Right renal pelvis (tissue), 4 donors: Measurements from ENCODE around the gene SLAIN2. TPM values are rescaled to one million over a fixed set of nuclear protein-coding genes. Genes with fewer than 3 reads are reported as not detected.

Source experiments
- DNase-seq, 4 donors: peaks; one replicate each; pipeline ENCODE4 v3.0.0-alpha.2; 2013; ENCODE audit warnings: low read depth in 4 of 4, low spot score in 3 of 4, missing footprints in 1 of 4
- polyA plus RNA-seq, 4 donors: library from polyadenylated mRNA; unstranded; fragments of 120-200 nt; gene quantifications; one replicate each; pipeline ENCODE4 v1.2.1, GENCODE V29; 2013; ENCODE audit not compliant: insufficient read length in 4 of 4

Gene SLAIN2
- polyA plus RNA-seq, 4 donors: 57.4 to 74.9 (median 72.8) TPM

DNA sequence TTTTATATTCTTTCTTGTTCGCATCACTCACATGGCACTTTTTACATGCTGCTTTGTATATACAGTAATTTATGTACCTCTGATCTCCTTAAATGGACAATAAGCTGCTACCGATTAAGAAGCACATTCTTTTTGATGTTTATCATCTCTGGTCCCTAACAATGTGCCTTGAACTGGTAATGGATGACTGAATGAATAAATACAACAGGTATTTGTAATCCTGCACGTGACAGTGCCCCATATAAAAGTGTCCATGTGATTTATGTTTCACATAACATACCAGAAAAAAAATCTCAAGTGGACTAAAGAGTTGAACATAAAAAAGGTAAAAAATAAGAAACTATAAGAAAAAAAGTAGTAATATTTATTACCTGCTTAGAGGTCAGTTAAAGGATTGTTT is 7.7 kb upstream of the SLAIN2 start:
- DNase-seq: no peak

DNA sequence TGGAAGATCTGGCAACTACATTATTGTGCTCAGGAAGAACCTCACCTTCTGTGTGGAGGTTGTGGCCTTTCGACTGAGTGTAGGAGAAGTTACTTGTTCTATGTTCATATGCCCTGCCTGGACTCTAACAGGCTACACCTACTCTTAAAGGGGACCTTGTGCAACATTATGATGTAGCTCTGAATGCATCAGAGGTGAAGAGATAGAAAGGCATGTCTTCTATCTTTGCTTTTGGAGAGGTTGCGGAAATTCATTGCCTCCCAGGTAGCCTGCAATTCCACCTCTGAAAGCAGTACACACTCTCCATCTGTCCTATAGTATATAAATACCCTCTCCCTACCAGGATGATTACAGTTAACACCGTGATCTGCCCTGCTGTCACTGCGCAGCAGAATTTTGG is 7.1 kb upstream of the SLAIN2 start:
- no peak for DNase-seq

DNA sequence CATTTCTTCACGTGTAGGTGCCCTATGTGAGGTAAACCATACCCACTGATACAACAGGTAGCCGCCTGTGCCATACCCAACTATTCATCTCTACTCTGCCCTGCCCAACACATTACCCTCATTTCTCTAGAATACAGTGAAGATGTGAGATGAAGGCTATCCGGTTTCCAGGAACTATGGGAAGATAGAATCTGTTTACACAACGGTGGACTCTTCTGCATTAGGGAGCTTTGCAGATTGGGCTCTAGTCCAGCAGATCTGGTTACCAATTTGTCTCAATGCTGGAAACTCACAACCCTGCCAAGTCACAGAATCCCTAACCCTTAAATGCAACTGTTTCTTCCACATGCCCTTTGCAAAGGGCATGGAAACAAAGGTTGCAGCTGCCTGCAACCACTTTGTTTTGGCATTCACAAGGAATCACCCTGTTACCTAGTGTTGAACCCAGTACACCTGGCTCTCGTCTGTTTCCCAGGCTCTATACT is 6.4 kb upstream of the SLAIN2 start:
- DNase-seq: no peak

DNA sequence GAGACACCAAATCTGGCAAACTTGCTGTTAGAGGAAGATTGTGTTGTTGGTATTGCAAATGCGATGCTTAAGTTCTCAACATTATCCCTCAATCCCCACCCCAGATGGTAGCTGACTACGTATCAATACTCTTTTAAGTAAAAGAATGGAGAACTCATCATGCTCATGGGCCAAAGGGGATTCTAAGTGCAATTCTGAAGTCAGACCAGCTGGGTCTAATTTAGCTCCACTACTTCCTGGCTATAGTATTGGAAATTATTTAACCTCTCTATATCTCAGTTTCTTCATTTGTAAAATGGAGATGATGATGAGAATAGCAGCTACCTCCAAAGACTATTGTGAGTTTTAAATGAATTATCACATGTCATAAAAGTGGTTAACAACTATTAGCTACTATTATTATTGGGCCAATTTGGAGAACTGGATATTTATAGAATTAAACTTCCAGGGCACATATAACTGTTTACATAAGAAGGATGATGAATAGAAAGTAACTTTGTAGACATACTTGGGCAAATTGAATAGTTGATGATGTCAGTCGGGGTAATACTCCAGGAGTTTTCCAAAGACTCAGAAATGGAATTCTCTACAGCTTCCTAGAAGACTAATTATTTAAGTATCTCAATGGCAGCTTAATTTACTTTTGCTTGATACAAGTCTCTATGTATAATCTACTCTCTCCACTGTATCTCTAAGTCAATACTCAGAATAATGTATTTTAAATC is 5.0 kb upstream of the SLAIN2 start:
- DNase-seq: no peak

DNA sequence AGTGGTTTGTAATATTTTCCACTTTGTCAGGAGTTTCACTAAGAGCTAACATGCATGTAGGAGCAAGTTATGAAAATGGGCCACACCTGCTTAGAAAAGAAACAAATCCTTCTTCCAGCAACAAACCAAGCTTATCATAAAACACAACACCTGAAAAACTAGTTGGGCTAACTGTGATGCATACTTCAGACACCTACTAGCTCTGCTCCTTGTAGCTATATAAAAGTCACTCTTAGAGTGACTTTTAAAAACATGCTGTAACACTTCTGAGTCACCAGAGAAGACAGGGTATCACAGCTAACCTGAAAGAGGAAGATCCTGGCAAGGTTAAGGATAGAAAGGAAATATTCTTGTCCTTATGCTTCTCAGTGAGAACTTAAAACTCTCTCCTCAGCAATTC is 3.6 kb upstream of the SLAIN2 start:
- no peak for DNase-seq

DNA sequence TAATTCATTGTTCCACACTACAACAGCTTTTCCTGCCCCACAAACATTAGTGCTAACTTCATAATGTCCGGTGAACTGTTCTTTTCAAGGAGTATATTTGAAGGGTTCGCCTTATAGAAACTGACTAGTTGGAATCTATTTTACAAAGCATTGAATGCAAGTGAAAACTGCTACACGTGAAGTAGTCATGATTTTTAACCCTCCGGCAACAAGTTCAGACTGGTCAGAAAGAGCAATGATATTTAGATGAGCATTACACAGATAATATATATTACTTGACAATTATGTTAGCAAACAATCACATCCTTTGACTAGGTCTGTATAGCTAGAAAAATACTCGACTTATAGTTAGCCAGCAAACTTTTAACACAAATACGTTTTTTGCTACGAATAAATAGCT is 1.7 kb upstream of the SLAIN2 start:
- DNase-seq: no peak

DNA sequence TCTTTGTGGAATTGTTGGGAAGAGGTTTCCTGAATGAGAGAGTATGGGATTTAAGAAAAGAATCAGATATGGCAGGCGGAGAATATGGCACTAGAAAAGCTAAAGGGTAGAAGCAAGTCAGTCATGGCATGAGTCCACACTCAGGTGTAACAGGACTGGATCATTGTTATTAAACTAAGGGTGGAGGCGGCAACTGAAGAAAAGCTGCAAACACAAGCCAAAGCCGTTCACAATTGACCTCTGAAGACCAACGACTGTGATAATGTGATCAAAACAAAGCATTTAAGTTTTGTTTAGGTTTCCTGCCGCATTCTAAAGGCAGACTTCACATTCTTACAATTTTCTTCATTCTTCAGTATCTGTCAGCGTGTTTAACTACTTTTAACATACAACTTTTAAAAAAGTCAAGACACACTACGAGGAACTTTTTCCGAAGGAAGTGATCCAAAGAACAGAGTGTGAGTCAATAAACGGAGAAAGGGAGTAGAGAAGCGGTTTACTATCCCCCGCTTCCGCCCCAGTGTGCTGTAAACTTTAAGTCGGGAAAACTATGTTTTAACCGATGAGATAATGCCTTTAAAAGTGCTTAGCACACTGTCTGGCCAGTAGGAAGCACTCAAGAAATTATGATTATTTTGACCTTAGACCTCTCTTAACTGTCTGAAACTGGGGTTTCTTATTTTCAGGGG is 909 bp upstream of the SLAIN2 start:
- DNase-seq: peak in 3 of 4 donors; percentile 33 to 36 (median 34)

DNA sequence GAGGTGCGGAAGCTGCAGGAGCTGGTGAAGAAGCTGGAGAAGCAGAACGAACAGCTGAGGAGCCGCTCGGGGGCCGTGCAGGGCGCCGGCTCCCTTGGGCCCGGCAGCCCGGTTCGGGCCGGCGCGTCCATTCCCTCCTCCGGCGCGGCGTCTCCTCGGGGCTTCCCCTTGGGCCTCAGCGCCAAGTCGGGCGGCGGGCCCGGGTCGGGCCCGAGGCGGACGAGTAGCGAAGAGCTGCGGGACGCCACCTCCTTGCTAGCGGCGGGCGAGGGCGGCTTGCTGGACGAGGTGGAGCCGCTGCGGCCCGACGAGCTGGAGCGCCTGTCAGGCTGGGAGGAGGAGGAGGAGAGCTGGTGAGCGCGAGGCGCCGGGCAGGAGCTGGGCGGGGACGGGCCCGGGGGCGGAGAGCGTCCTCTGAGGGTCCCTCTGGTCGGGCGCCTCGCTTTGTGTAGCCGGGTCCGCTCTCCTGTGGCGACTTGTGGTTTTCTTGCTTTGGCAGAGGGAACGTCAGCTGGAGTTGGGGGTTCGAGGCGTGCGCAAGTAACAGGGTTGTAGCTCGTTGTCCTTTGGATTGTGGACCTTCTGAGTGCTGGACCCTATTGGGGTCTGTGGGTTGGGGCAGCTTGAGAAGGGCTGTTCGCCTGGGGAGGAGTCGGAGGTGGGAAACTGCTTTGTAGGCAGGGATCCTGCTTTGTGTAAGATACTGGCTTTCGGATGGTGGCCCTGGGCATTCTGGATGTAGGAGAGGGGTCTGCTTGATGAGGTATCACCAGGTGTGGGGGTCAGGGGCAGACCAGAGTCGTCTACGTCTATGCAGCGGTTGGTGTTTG is 662 bp downstream of the SLAIN2 start:
- peak; percentile 22 to 55 (median 36) for DNase-seq

DNA sequence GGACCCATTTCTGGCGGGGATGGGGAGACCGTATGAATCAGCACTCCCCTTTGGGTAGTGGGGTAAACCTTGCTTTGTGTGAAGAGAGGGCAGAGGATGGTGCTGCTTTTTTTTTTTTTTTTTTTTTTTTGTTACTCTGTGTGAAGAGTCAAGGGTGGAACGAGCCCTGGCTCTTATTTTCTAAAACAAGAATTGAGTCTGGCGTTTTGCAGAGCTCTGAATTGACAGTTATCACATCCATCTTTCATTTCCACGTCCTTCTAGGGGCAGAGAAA is 1.2 kb downstream of the SLAIN2 start:
- DNase-seq: no peak

DNA sequence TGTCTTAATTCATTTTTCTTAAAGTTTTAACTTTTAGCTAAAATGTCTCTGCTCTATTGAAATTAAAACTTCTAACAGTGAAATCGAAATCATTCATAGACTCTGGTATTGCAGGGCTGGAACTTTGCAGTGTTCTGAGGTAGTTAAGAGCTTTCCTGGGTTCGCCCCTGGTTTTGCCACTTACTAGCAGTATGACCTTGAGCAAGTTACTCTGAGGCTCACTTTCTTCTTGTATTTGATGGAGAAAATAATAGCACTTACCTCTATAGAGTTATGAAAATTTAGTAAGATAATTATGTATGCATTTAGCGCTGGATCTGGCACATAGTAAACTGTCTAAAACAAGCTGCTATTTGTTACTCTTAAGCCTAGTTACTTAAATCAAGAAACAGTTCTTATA is 1.7 kb downstream of the SLAIN2 start:
- no peak for DNase-seq

DNA sequence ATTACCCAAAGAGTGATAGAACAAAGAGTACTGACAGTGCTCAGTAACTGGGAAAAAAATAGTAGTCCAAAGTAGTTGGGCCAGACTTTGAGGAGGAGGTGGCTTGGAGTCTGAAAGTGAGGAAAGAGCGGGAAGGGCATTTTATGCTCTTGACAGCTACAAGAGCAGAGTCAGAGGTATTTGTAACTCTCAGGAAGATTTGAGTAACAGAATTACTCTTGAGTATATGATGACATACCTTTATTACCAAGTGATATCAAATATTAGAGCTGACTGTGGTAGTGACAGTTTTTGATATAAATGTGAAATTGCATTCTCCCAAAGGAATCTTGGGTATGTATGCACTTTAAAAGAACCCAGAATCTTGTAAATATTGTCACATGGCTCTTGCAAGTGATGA is 2.2 kb downstream of the SLAIN2 start:
- no peak for DNase-seq

DNA sequence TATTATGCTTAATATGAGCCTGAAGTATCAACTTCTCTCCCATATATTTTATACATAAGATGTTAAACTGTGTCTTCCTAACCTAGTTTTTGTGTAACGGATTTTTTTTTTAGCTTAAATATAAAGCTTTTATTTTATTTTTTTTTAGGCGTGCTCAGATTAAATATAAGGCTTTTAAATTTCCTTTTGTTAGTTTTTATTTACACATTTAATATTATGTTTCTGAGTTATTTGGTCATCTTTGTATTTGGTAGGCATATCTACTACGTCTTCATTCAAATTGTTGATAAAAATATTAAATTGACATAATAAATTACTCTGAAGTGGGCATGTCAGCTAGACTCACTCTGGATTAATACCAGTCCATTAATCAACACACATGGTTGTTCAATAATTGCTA is 4.2 kb downstream of the SLAIN2 start:
- no peak for DNase-seq

DNA sequence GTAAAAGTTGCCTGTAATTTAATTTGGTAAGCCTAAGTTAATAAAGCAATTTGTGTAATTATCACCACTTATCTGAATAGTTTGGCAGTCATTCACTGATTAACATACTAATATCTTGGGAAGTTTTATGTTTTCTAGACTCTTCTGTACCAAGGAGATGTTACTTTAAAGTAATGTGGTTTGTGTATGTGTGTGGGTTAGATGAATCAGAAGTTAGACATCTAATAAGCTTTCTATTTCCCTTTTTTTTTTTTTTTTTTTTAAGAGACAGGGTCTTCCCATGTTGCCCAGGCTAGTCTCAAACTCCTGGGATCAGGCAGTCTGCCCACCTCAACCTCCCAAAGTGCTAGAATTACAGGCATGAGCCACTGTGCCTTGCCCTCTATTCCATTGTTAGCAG is 5.3 kb downstream of the SLAIN2 start:
- no peak for DNase-seq

DNA sequence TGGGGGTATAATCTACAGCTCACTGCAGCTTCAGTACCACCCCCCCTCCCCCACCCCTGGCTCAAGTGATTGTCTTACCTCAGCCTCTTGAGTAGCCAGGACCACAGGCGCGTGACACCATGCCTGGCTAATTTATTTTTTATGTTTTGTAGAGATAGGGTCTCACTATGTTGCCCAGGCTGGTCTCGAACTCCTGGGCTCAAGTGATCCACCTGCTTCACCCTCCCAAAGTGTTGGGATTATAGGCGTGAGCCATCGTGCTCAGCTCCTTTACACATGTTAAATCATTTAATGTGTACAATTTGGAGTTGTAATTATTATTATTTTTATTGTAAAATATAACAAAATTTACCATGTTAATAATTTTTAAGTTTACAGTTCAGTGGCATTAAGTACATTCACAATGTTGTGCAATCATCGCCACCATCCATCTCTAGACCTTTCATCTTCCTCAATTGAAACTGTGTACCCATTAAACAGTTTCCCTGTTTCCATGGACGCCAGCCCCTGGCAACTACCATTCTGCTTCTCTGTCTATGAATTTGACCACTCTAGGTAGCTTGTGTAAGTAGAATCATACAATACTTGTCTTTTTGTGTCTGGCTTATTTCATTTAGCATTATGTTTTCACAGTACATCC is 6.1 kb downstream of the SLAIN2 start:
- DNase-seq: no peak

DNA sequence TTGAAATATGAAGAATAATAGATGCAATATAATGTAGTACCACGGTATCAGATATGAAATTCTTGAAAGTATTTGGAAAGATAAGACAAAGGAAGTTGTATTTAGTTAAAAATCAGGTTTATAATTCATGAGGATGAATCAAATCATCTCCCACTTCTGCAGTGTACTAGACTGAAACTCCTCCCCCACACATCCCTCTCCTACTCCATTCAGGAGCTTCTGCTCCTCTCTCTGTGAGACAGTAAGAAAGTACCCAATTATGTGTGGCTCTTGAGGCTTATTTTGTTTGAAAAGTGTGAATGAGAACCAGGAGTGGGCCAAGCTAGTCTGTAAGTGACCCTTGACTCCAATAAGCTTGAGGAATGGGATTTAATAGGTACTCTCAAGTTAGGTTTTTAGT is 9.5 kb downstream of the SLAIN2 start:
- no peak for DNase-seq

DNA sequence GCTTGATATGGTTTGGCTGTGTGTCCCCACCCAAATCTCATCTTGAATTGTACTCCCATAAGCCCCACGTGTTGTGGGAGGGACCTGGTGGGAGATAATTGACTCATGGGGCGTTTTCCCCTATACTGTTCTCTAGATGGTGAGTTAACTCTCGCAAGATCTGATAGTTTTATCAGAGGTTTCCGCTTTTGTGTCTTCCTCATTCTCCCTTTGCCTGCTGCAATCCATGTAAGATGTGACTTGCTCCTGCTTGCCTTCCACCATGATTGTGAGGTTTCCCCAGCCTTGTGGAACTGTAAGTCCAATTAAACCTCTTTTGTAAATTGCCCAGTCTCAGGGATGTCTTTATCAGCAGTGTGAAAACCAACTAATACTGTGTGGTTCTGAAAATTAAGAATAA is 11.5 kb downstream of the SLAIN2 start:
- DNase-seq: no peak

DNA sequence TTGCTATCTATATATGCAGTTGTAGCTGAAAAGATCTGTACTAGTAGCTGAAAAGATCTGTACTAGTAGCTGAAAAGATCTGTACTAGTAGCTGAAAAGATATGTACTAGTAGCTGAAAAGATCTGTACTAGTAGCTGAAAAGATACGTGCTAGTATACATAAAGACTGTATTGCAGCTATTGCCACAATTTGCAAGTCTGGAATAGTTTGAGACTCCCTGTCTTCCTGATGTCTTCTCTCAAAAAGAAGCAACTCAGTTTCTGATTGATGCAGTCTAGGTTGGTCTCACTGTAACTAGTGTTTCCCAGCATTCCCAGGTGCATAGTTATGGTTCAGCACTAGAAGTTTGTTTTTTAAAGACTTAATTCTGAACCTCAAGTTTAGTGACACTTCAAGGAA is 15.0 kb downstream of the SLAIN2 start:
- DNase-seq: no peak

DNA sequence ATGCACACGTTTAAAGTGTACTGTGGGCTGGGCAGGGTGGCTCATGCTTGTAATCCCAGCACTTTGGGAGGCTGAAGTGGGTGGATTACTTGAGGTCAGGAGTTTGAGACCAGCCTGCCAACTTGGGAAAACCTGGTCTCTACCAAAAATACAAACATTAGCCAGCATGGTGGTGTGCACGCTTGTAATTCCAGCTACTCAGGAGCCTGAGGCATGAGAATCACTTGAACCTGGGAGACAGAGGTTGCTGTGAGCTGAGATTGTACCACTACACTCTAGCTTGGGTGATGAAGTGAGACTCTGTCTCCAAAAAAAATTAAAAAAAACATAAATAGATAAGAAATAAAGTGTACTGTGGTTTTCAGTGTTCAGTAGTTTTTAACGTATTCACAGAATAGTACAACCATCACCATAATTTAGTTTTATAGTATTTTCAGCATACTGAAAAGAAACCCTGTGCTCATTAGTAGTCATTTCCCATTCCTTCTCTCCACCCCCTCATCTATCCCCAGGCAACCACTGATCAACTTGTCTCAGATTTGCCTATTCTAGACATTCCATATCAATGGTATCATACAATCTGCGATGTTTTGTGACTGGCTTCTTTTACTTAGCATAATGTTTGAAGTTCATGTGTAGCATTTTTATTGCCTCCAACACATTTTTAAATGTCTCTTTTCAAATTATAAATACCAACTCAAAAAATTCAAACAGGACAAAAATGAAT is 19.1 kb downstream of the SLAIN2 start:
- DNase-seq: no peak

DNA sequence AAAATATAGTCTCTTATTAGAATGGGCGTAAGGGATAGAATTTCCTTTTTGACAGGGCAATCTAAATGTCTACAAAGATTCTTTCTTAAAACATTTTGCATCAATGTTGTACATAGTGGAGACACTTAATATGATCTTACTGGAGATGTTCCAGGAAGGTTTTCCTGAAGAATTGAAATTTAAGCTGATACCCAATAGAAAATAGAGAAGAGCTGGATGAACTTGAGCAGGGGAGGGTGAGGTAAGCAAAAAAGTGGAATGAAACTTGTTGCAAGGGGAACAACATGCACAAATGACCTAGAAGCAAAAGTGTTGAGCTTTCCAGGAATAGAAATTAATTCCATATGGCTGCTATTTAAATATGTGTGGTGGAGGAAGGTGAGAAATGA is 19.7 kb downstream of the SLAIN2 start:
- DNase-seq: no peak

DNA sequence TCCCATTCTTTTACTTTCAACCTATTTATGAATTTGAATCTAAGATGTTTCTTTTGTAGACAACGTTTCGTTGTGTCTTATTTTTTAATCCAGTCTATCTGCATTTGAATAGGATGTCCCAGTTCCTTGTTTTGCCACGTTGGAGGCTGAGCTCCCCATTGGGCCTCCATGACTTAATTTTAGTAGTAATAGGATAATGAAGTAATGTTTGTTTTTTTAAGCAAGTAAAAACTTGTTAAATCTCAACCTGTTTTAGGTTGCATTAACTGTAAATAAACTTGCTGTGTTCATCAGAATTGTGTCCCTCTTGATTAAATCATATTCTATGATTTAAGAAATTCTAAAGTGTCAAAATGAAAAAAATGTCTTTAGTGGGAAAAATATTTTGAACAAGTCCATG is 25.3 kb downstream of the SLAIN2 start:
- DNase-seq: no peak

DNA sequence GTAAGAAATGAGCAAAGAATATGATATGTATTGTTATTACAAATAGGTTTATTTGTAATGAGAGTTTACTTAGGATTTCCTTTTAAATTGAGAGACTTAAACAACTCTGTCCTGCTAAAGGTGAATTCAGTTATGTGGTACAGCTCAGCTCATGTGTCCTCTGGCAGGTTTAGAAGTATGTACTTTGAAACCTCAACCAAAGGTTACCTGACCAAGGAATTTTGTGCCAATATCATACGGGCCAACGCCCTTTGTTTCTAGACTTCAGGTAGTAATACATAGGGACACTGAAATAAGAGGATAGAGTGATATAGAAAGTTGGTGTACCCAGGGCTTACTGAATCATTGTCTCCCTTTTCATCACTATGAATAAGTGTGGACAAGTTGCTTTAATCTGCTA is 25.7 kb downstream of the SLAIN2 start:
- no peak for DNase-seq
